GM18499 (cell line): Measurements from ENCODE around the gene CDC42SE2.
A peak's percentile ranks its signal among the peaks of the same experiment; 100 is the strongest.

ENCODE experiments used
- ATAC-seq: cut with Tn5 transposase; IDR thresholded peaks from one replicate; pipeline ENCODE4 v1.9.1; 2021; ENCODE audit warnings: moderate number of reproducible peaks; ENCODE audit not compliant: insufficient read depth, unreplicated experiment

The CDC42SE2 gene

DNA sequence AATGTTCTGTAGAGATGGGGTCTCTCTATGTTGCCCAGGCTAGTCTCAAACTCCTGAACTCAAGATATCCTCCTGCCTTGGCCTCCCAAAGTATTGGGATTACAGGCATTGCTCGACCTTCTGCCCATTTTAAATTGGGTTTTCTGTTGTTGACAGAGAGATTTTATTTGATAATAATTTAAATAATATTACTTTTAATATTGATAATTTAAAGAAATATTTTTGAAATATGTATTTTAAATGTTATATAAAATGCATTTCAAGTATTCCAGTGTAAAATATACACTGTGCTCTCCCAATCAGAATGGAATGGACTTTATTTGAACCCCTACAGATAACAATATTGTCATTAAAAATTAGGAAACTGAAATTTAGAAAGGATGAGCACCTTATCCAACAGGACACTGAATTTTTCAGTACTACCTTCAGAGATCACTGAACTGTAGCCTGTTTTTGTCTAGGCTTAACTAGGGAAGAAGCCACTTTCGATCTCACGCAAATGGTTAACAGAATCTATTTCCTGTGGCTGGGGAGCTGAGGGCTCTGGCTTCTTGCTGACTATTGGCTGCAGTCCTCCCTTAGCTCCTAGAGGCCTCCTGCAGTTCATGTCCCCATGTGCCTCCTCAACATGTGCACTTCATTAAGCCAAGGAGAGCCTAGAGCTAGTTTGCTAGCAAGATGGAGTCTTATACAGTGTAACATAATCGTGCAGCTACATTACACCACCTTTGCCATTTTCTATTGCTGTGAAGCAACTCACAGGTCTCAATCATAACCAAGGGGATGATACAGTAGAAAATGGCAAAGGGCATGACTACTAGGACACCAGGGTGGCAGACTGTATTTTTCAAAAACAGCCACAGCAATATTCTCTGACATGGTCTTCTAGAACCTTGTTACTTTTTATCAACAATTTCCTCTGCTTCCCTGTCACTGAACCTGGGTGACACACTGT is 150.0 kb downstream of the CDC42SE2 start:
- no peak for ATAC-seq

- ATAC-seq = peak; percentile 86
These were observed 152.9 kb downstream of the CDC42SE2 start for GRCh38 chr5:131416729-131417128.

GRCh38 chr5:131417240-131417869 is 153.5 kb downstream of the CDC42SE2 start:
- peak; percentile 25 for ATAC-seq

DNA sequence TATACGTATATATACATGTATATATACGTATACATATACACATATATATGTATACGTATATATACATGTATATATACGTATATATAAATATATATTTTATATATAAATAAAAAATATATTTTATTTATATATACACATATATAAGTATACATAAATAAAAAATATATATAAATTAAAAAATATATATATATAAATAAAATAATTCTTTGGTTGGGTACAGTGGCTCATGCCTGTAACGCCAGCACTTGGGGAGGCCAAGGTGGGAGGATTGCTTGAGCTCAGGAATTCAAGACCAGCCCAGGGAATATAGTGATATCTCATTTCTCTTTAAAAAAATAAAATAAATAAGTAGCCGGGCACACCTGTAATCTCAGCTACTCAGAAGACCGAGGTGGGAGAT is 155.0 kb downstream of the CDC42SE2 start:
- ATAC-seq = no peak

DNA sequence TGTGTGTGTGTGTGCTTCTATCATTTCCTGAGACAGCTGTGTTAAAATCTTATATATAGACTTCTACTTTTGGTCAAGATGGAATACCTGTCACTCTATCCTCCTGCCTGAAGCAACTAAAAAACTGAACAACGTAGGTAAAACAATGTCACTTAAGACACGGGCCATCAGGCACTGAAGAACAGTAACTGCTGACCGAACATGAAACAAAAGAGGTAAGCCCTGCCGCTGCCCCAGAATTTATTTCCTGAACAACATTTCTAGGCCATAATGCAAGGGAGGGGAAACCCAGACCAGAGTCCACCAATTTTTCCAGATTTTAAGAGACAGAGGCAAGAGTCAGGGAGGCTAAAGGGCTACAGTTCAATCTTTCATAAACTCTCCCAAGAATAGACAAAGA is 156.0 kb downstream of the CDC42SE2 start:
- no peak for ATAC-seq

GRCh38 chr5:131423056-131423455 is 159.2 kb downstream of the CDC42SE2 start:
- no peak for ATAC-seq

GRCh38 chr5:131426011-131426410 is 162.2 kb downstream of the CDC42SE2 start:
- ATAC-seq = no peak

DNA sequence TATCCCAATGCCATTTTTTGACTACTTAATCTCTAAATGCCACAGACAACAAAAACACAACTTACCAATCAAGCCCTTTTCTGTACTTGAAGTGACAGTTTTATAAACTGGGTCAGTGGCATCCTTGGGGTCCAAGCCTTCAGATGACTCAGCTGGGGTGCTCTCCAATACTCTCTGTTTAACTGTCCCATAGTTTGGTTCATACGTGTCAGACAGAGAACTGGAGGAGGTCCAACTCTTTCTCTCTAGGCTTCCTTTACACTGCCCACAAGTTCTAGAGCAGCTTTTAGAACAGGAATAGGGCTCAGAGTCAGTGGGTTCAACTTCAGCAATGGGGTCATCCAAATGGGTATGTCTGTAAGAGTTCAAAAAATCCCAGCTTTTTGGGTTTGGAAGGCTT is 166.9 kb downstream of the CDC42SE2 start:
- no peak for ATAC-seq

DNA sequence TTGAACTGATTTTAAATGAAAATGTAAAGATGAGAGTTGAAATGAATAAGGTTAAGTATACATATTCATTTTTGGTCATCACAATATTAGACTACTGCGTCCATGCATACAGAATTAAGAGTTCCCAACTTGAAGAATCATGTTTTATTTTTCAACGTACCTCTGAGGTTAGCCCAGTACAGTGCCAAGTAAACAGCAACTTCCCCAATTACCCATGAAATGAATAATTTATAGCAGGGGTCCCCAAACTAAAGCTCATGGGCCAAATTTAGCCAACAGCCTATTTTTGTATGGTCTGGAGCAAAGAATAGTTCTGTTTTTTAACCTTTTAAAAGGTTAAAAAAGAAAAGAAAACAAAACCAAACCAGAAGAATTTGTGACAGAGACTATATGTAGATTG is 167.9 kb downstream of the CDC42SE2 start:
- no peak for ATAC-seq

GRCh38 chr5:131433109-131433508 is 169.3 kb downstream of the CDC42SE2 start:
- no peak for ATAC-seq

- ATAC-seq = no peak
These were observed 172.2 kb downstream of the CDC42SE2 start for GRCh38 chr5:131436081-131436480.

GRCh38 chr5:131441184-131441583 is 177.3 kb downstream of the CDC42SE2 start:
- ATAC-seq = no peak
